SJSA1 (cell line): ENCODE results near the gene LDLRAD3. TPM values are rescaled to one million over a fixed set of nuclear protein-coding genes. Genes with fewer than 3 reads are reported as not detected.

Experiments used
- DNase-seq, 2 experiments: peaks; one replicate each; pipeline ENCODE4 v3.0.0-alpha.2; 2015 to 2020; ENCODE audit warnings: low spot score in 2 of 2, low read depth in 1 of 2
- H3K27ac ChIP-seq: fragments of 250-450 bp; sonication (Bioruptor Pico); 2 replicates; pipeline ENCODE4 v1.5.1; 2020; ENCODE audit warnings: mild to moderate bottlenecking, moderate library complexity
- H3K27me3 ChIP-seq: fragments of 250-450 bp; sonication (Bioruptor Pico); replicated peaks from 2 replicates; pipeline ENCODE4 v1.5.1; 2020; ENCODE audit warnings: mild to moderate bottlenecking, moderate library complexity
- H3K36me3 ChIP-seq: fragments of 250-450 bp; sonication (Bioruptor Pico); 2 replicates; pipeline ENCODE4 v1.5.1; 2020; ENCODE audit warnings: mild to moderate bottlenecking
- H3K4me1 ChIP-seq: fragments of 250-450 bp; sonication (Bioruptor Pico); replicated peaks from 2 replicates; pipeline ENCODE4 v1.6.1; 2021; ENCODE audit warnings: mild to moderate bottlenecking
- H3K4me3 ChIP-seq: fragments of 250-450 bp; sonication (Bioruptor Pico); 2 replicates; pipeline ENCODE4 v1.5.1; 2020; ENCODE audit warnings: mild to moderate bottlenecking
- H3K9me3 ChIP-seq: fragments of 250-450 bp; sonication (Bioruptor Pico); replicated peaks from 2 replicates; pipeline ENCODE4 v1.5.1; 2020; ENCODE audit warnings: mild to moderate bottlenecking
- total RNA-seq: library from RNA; depleted of rRNA; stranded (reverse); fragments of >200 nt; shearing (Covaris generic); gene quantifications from 2 replicates; pipeline ENCODE4 v1.2.3, GENCODE V29; 2014

Gene LDLRAD3
- total RNA-seq, 1 experiment from 2014 or later: 5.8 TPM

DNA sequence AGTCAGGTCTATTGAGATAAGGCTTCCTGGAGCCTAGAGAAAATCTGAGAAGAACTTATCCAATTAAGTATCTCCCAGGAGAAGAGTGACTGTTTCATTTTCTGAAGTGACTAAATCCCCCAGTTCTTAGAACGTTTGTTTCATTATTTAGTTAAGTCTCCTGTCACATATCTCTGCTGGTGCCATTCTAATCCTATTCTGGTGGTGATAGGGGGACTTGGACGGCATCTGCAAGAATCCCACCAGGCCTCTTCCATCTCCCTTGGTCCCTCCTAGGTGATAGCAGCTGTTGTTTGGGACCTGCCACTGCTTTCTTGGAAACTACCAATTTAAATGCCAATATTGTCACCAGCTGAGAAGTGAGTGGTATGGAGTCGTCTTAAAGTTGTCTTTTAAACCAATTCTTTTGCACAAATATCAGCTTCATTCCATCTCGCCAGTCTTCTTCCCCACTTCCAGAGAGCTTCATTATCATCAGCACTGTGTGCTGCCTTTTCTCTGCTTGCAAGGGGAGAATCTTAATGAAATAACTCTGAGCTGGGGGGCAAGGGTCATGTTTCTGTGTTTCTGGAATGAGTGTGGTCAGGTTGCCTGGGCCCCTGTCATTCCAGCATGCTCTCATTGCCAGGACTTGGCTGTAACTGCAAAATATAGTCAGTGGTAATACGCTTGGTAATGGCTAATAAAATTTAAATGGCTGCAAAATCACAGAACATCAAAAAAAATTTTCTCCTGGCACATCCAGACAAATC is 104.8 kb downstream of the LDLRAD3 start:
- H3K4me3 ChIP-seq: no peak overlapping the region
- H3K36me3 ChIP-seq: no peaks in the 10 kb centered on the region
- no peaks in the 10 kb centered on the region for H3K9me3 ChIP-seq
- no peaks in the 10 kb centered on the region for H3K27me3 ChIP-seq
- H3K27ac ChIP-seq: no peak overlapping the region
- no peak for DNase-seq
- H3K4me1 ChIP-seq: no peaks in the 10 kb centered on the region; the same call in 1 of the 2 replicates

DNA sequence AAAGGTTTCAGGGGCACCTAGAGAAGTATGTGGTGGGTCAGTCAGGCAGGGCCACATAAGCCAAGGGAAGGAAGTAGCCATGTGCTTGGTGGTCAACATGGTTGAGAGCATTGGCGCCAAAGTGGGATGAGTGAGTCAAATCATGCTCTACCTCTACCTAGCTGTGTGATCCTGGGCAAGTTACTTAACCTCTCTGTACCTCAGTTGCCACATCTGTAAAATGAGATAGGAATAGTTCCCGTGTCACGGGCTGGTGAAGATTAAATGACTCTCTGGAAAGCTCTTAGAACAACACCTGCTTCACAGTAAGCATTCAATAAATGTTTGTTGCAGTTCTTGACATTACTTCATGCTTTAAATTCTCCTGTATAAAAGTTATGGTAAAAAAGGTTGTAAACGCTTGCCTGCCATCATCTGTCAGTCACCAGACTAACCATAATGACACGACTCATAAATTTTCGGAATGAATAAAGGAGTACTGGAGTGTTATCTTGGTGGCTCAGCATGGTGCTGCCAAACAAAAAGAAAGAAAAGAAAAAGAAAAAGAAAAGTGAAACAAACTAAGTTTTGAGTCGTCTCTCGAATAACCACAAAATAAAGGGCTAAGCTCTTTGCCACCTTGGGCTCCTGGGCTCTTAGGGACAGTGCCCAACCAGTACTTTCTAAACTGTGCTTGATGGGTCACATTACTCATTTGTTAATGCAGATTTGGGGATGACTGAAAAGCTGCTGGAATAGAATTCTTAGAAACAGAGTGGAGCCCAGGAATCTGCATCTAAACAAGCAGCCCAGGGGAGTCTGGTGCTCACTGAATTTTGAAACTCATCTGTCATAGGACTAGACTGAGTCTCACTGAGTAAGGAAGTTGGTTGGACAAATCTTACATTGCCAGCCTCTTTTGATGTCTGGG is 107.6 kb downstream of the LDLRAD3 start:
- Histone ChIP-seq H3K9me3 (no peaks in the 10 kb centered on the region), H3K27me3 (no peaks in the 10 kb centered on the region), H3K27ac (no peak overlapping the region), H3K4me3 (no peak overlapping the region), H3K4me1 (no peaks in the 10 kb centered on the region; the same call in 1 of the 2 replicates), H3K36me3 (no peaks in the 10 kb centered on the region)
- no peak for DNase-seq

DNA sequence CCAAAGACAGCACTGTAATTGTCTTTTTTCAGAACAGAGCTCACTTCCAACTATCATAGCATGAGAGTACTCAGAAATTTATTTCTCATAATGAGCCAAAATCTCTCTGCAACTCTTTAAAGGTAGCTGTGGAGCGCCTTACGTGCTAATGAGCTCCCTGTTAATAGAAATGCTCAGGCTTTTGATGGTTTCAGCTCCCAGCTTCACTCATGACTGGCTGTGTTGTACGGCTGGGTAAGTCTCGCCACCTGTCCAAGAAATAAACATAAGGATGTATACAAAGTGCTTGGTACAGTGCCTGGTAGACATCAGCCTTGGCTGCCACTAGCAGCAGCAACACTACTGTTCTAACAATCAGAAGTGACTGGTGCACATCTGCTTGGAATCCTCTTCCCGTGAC is 109.4 kb downstream of the LDLRAD3 start:
- Histone ChIP-seq H3K9me3 (no peaks in the 10 kb centered on the region), H3K36me3 (no peaks in the 10 kb centered on the region), H3K4me1 (no peaks in the 10 kb centered on the region; the same call in 1 of the 2 replicates), H3K4me3 (no peak overlapping the region), H3K27me3 (no peaks in the 10 kb centered on the region), H3K27ac (no peak overlapping the region)
- no peak for DNase-seq

DNA sequence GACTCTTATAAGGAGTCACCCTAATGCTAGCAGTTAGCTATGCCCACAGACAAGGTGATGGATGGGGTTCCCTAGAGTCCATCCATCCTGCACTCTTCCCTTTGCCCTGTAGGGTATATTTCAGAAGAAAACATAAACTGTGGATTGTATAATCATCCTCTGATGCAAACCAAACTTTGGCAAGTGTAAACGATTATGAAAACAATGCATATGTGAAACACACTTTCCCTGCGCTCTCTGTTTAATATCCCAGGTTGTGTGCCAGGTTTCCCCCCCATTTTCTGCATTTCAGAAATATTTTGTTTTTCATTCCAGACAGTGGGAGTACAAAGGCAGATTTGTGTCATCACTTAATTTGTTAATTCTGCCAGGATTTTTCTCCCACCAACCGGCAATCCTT is 110.0 kb downstream of the LDLRAD3 start:
- no peaks in the 10 kb centered on the region for H3K36me3 ChIP-seq
- no peaks in the 10 kb centered on the region for H3K9me3 ChIP-seq
- no peak for DNase-seq
- no peaks in the 10 kb centered on the region; the same call in 1 of the 2 replicates for H3K4me1 ChIP-seq
- H3K27ac ChIP-seq: no peak overlapping the region
- H3K4me3 ChIP-seq: no peak overlapping the region
- no peaks in the 10 kb centered on the region for H3K27me3 ChIP-seq

DNA sequence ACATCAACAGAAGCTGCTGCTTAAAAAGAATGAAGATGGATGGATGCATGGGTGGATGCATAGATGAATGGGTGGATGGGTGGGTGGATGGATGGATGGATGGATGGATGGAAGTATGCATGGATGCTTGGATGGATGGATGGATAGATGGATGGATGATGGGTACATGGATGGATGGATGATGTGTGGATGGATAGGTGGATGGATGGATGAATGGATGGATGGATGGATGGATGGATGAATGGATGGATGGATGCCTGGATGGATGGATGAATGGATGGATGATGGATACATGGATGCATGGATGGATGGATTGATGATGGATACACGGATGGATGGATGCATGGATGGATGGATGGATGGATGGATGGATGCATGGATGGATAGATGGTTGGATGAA is 110.8 kb downstream of the LDLRAD3 start:
- Histone ChIP-seq H3K27me3 (no peaks in the 10 kb centered on the region), H3K36me3 (no peaks in the 10 kb centered on the region), H3K27ac (no peak overlapping the region), H3K4me3 (no peak overlapping the region), H3K4me1 (no peaks in the 10 kb centered on the region; the same call in 1 of the 2 replicates), H3K9me3 (no peaks in the 10 kb centered on the region)
- DNase-seq: no peak

DNA sequence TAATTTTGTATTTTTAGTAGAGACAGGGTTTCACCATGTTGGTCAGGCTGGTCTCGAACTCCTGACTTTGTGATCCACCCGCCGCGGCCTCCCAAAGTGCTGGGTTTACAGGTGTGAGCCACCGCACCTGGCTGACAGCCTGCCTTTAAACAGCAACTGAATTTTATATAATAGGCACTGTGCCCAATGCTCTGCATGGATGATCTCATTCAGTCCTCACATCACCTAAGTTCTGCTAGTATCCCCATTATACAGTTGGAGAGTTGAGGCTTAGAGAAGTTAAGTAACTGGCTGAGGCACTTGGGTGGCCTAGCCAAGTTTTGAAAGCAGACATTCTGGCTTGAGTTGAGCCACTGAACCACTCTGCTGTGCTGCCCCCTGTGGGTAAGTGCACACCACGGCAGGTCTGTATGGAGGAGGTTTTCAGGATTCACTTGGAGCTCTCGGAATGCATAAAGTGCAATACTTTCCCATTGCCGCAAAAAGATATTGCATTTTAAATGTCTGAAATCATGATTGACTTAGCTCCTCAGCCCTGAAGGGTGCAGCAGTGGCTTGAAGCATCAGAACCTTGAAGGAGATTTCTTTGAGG is 112.4 kb downstream of the LDLRAD3 start:
- no peaks in the 10 kb centered on the region for H3K9me3 ChIP-seq
- no peaks in the 10 kb centered on the region for H3K27me3 ChIP-seq
- no peak overlapping the region for H3K27ac ChIP-seq
- H3K36me3 ChIP-seq: no peaks in the 10 kb centered on the region
- H3K4me1 ChIP-seq: no peaks in the 10 kb centered on the region; the same call in 1 of the 2 replicates
- no peak overlapping the region for H3K4me3 ChIP-seq
- DNase-seq: no peak

DNA sequence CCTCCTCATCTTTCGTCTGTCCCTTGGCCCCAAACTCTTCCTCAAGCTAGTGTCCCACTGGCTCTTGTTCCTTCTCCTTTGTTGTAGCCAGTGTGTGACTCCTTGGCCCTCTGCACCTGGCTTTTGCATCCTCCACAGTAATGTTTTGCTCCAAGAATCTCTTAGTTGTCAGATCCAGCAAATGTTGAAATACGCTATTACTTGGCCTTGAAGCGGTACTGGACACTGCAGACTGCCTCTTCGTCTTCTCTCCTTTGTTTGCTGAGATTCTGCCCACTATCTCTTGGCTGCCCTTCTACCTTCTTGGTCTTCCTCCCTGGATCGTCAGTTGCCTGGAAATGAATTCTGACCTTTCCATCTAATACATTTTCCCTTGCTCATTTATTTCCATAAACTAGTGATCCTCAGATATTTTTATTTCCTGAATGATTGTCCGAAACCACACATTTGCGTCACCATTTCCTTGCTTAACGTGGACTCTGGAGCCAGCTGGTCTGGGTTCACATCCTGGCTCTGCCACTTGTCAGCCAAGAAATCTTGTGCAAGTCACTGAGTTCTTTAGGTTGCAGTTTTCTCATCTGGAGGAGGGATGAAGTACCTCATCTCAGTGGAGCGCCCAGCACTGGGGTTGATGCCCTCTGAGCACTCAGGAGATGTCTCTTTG is 113.6 kb downstream of the LDLRAD3 start:
- Histone ChIP-seq H3K4me3 (no peak overlapping the region), H3K9me3 (no peaks in the 10 kb centered on the region), H3K36me3 (no peaks in the 10 kb centered on the region), H3K27me3 (no peaks in the 10 kb centered on the region), H3K4me1 (no peaks in the 10 kb centered on the region), H3K27ac (no peak overlapping the region)
- DNase-seq: no peak

DNA sequence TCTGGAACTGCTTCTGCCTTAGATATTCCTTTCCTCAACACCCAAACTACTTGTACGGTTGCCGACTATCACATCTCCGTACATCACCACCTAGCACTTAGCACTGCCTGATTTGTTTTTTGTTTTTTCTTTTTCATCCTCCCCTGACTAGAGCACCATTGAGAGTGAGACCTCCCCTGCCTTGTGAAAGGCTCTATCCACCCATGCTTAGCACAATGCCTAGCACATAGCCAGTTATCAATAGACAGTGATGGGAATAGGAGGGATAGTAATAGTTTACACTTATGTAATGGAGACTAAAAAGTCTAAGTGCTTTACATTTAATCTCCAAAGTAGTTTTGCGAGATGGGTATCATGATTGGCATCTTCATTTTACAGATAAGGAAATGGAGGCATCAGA is 115.8 kb downstream of the LDLRAD3 start:
- Histone ChIP-seq H3K4me3 (no peak overlapping the region), H3K9me3 (no peaks in the 10 kb centered on the region), H3K4me1 (no peaks in the 10 kb centered on the region), H3K36me3 (no peaks in the 10 kb centered on the region), H3K27me3 (no peaks in the 10 kb centered on the region), H3K27ac (no peak overlapping the region)
- no peak for DNase-seq

DNA sequence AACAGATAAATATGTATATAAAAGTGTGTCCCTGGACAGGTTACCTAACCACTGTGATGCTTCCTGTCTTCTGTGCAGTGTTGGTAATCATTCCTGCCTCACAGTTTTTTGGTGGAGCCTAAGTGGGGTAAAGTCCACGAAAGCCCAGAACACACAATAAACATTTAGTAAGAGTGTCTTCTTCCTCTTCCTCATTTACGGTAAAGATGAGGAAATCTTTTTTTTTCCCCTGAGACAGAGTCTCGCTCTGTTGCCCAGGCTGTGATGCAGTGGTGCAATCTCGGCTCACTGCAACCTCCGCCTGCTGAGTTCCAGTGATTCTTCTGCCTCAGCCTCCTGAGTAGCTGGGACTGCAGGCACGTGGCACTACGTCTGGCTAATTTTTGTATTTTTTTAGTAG is 117.1 kb downstream of the LDLRAD3 start:
- no peaks in the 10 kb centered on the region for H3K4me1 ChIP-seq
- H3K4me3 ChIP-seq: no peak overlapping the region
- H3K9me3 ChIP-seq: no peaks in the 10 kb centered on the region
- no peaks in the 10 kb centered on the region for H3K36me3 ChIP-seq
- H3K27me3 ChIP-seq: no peaks in the 10 kb centered on the region
- H3K27ac ChIP-seq: no peak overlapping the region
- DNase-seq: no peak

DNA sequence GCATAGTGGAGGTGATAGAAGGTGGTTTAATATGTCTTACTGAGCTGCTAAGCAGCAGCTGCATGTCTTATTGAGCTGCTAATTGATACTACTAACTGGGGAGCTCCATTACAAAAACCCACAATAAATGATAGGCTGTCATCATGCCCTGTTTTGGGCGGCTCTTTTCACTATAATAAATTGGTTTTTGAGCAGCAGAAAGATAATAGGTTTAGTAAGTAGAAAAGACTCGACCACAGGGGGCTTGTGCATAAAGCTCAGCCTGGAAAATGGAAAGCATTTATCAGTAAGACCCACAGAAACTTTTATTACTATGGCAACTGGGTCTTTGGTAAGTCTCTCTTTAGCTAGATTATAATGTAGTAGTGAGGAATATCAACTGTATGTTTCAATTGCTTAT is 117.6 kb downstream of the LDLRAD3 start:
- no peaks in the 10 kb centered on the region for H3K36me3 ChIP-seq
- DNase-seq: no peak
- no peaks in the 10 kb centered on the region for H3K4me1 ChIP-seq
- no peaks in the 10 kb centered on the region for H3K27me3 ChIP-seq
- H3K9me3 ChIP-seq: no peaks in the 10 kb centered on the region
- H3K27ac ChIP-seq: no peak overlapping the region
- H3K4me3 ChIP-seq: no peak overlapping the region

DNA sequence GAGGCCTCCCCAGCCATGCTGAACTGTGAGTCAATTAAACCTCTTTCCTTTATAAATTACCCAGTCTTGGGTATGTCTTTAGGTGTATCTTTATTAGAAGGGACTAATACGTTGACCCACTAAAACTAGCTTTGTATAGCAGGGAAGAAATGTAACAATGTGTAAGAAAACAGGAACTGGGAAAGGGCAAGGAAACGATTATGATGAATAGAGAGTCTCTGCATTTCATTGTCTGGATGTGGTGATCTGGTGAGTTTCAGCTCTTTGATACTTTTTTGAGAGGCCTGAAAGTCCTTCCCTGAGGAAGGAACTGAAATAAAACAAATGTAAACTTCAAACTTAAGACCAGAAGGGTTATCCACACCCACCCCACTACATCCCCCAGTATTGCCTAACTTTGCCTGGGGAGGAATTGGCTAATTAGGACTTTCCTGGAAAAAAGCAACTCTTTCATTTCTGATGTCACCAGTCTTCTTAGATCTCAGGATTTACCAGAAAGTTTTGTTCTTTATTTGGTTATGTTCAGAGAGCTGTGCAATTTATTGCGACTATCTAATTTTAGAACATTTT is 119.0 kb downstream of the LDLRAD3 start:
- DNase-seq: no peak
- H3K4me1 ChIP-seq: no peaks in the 10 kb centered on the region
- H3K36me3 ChIP-seq: no peaks in the 10 kb centered on the region
- H3K27ac ChIP-seq: no peak overlapping the region
- no peaks in the 10 kb centered on the region for H3K27me3 ChIP-seq
- no peak overlapping the region for H3K4me3 ChIP-seq
- no peaks in the 10 kb centered on the region for H3K9me3 ChIP-seq

DNA sequence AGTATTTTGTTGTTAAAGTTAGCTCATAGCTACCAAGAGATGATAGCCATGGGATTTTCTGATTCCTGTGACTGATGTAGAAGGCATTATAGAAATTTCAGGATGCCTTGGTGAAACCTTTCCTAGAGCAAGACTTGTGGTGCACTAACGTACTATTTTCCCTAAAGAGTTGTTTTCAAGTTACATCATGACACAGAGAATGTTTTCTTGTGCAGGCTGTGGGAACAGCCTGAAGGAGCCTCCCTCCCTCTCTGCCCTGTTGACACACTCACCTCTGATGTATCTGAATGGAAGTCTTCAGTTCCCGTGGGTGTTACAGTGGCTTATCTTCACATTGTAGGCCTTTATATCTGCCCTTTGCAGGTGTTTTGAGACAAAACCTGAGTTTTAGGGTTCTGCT is 121.6 kb downstream of the LDLRAD3 start:
- Histone ChIP-seq H3K36me3 (no peaks in the 10 kb centered on the region), H3K4me3 (no peak overlapping the region), H3K27ac (no peak overlapping the region), H3K9me3 (no peaks in the 10 kb centered on the region), H3K4me1 (no peaks in the 10 kb centered on the region), H3K27me3 (no peaks in the 10 kb centered on the region)
- DNase-seq: no peak

DNA sequence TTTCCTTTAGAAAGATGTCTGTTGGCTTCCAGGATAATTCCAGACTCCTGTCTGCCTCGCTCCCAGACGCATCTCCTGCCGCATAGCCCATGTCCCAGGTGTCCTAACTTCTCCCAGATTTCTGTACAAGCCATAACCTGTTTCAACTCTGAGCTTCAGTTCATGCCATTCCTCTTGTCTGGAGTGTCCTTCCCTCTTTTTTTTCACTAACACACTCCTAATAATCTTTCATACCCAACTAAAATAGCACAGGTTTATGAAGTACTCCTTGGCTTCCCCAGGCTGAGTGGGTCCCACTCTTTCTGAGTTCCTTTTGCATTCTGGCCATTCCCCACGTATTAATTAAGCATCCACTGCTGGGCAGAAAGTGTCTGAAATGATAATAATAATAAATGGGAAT is 123.0 kb downstream of the LDLRAD3 start:
- Histone ChIP-seq H3K4me1 (no peaks in the 10 kb centered on the region), H3K9me3 (no peaks in the 10 kb centered on the region), H3K27me3 (no peaks in the 10 kb centered on the region), H3K27ac (no peak overlapping the region), H3K4me3 (no peak overlapping the region), H3K36me3 (no peaks in the 10 kb centered on the region)
- DNase-seq: no peak
